PC-9 (cell line): ENCODE data around the gene CDH26. TPM values are rescaled to one million over a fixed set of nuclear protein-coding genes. Genes with fewer than 3 reads are reported as not detected.

ENCODE experiments used
- BruUV-seq: library from RNA; stranded (reverse); fragments of 400-500 nt; replicated peaks from 2 replicates; lab custom pipeline; 2021; lab: Mats Ljungman, UMichigan
- CTCF ChIA-PET: fragments of 300-600 bp; sonication (Branson Sonifier 250); formaldehyde crosslinking; loops from one replicate; lab custom pipeline; 2022; ENCODE audit warnings: antibody characterized with exemption; lab: Charles Lee
- POLR2A ChIA-PET: fragments of 300-600 bp; sonication (Branson Sonifier 250); formaldehyde crosslinking; loops from one replicate; lab custom pipeline; 2022; ENCODE audit warnings: antibody characterized with exemption; ENCODE audit not compliant: unreplicated experiment; lab: Charles Lee
- DNase-seq, 2 experiments: peaks; one replicate each; pipeline versions ENCODE4 v3.0.0 to v3.0.0-alpha.2; 2015 to 2022; ENCODE audit warnings: mixed read lengths in 1 of 2
- H2AFZ ChIP-seq: fragments of 200-600 bp; sonication (generic); 2 replicates; pipeline ENCODE4 v1.8.1; 2017; ENCODE audit warnings: antibody characterized with exemption
- H3F3A ChIP-seq: fragments of 200-600 bp; sonication (generic); 2 replicates; pipeline ENCODE4 v1.8.1; 2017; ENCODE audit warnings: antibody characterized with exemption, mild to moderate bottlenecking, low read depth; ENCODE audit not compliant: insufficient read depth
- H3K27ac ChIP-seq: fragments of 200-600 bp; sonication (generic); 2 replicates; pipeline ENCODE4 v1.6.1; 2016; ENCODE audit warnings: mixed run types
- H3K27me3 ChIP-seq: fragments of 200-600 bp; sonication (generic); 2 replicates; pipeline ENCODE4 v1.6.1; 2016; ENCODE audit warnings: low read depth, mixed run types; ENCODE audit not compliant: insufficient read depth
- H3K36me3 ChIP-seq: fragments of 200-600 bp; sonication (generic); 2 replicates; pipeline ENCODE4 v1.6.1; 2016; ENCODE audit warnings: low read depth, mixed run types
- H3K4me1 ChIP-seq: fragments of 200-600 bp; sonication (generic); replicated peaks from 2 replicates; pipeline ENCODE4 v1.6.1; 2016; ENCODE audit warnings: mixed run types; ENCODE audit not compliant: insufficient read depth
- H3K4me2 ChIP-seq: fragments of 200-600 bp; sonication (generic); 2 replicates; pipeline ENCODE4 v1.6.1; 2017; ENCODE audit warnings: mixed run types
- H3K4me3 ChIP-seq: fragments of 200-600 bp; sonication (generic); 2 replicates; pipeline ENCODE4 v1.6.1; 2016; ENCODE audit warnings: mixed run types
- H3K79me2 ChIP-seq: fragments of 200-600 bp; sonication (generic); 2 replicates; pipeline ENCODE4 v1.6.1; 2017; ENCODE audit warnings: low read depth, mixed run types
- H3K9me2 ChIP-seq: fragments of 200-600 bp; sonication (generic); 2 replicates; pipeline ENCODE4 v1.8.1; 2017; ENCODE audit warnings: mild to moderate bottlenecking; ENCODE audit not compliant: insufficient read depth
- H3K9me3 ChIP-seq: fragments of 200-600 bp; sonication (generic); 2 replicates; pipeline ENCODE4 v1.8.1; 2016; ENCODE audit warnings: low read depth; ENCODE audit not compliant: insufficient read depth
- H4K20me1 ChIP-seq: fragments of 200-600 bp; sonication (generic); 2 replicates; pipeline ENCODE4 v1.8.1; 2017; ENCODE audit not compliant: insufficient read depth
- EZH2 ChIP-seq: fragments of 200-600 bp; sonication (generic); IDR thresholded peaks from 2 replicates; pipeline ENCODE4 v1.8.0; 2017; ENCODE audit warnings: antibody characterized with exemption, low read depth
- intact Hi-C: fragments of 100-400 bp; cut with micrococcal nuclease; formaldehyde crosslinking; loops from one replicate; pipeline ENCODE4 v1.10.0; 2022; ENCODE audit not compliant: unreplicated experiment
- total RNA-seq: library from RNA; stranded (reverse); gene quantifications from 2 replicates; pipeline ENCODE4 v1.2.3, GENCODE V29; 2021
- TF ChIP-seq, protein P1 (sequence below): fragments of 200-600 bp; sonication (generic); conservative IDR thresholded peaks from 2 replicates; pipeline ENCODE4 v1.6.1; 2017; ENCODE audit warnings: mixed run types, antibody characterized with exemption, mild to moderate bottlenecking, moderate library complexity

Gene CDH26
- total RNA-seq, 1 experiment from 2014 or later: 1.1 TPM

DNA sequence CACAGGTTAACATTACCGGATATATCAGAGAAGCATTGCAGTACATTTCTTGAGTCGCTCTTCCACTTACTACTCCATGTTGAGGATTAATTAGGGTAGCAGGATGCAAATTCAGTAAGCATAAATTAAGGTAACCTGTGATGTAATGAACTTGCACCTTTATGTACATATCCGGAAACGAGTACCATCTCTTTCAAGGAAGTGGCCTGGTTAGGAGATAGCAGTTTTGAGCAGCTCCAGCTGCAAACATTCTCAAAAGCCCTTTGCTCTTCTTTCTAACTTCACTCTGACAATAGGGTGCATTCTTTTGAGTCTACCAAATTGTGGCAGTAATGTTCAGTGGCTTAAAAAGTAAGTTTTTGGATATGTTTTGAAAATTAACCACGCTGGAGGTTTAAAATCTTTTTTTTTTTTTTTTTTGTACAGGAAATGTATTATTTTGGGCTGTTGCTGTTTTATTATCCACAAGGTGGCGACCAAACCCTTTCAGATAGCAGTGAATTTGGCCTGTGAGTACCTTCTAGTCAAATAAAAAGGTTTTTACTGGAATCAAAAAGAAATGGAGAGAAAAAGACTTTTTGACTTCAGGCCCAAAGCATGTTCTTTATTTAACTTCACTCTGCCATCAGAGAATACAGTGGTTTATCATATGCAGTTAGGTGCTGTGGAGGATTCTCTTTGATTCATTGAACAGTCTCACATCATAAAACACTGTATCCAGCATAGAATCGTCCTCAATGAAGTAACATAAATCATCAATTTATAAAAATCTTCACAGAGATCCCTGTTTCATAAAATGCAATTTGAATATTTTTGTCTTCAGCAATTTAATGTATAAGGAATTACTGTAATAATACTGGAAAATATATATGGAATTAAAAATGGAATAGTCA lies 9.1 kb upstream of the CDH26 start:
- ChIA-PET CTCF (interaction anchor here (0.6 to 1.4 kb wide), 3 partner anchors 10 to 101 kb away, joined by 3 to 6 read pairs (median 4); no protein-coding TSS in a partner anchor), POLR2A (interaction anchor here (0.7 kb wide), 1 partner anchor 101 kb away, joined by 6 read pairs; no protein-coding TSS in a partner anchor)
- no peaks in the 10 kb centered on the region for H3K9me2 ChIP-seq
- H3K9me3 ChIP-seq: no peaks in the 10 kb centered on the region
- intact Hi-C loops: loop anchor here (1.0 to 10.0 kb wide), 4 partner anchors 101 to 354 kb away; no protein-coding TSS in a partner anchor
- BruUV-seq: no TSS peak
- peak overlapping the region; percentile 36; the same call in 1 of the 2 replicates for H3K27ac ChIP-seq
- H3F3A ChIP-seq: peaks cover 29% of the 10 kb centered on the region
- H3K36me3 ChIP-seq: 0 out of 2 replicates have a peak, but pooled peaks cover 3% of the 10 kb centered on the region
- TF ChIP-seq EZH2: no peak
- TF ChIP-seq, protein P1, sequence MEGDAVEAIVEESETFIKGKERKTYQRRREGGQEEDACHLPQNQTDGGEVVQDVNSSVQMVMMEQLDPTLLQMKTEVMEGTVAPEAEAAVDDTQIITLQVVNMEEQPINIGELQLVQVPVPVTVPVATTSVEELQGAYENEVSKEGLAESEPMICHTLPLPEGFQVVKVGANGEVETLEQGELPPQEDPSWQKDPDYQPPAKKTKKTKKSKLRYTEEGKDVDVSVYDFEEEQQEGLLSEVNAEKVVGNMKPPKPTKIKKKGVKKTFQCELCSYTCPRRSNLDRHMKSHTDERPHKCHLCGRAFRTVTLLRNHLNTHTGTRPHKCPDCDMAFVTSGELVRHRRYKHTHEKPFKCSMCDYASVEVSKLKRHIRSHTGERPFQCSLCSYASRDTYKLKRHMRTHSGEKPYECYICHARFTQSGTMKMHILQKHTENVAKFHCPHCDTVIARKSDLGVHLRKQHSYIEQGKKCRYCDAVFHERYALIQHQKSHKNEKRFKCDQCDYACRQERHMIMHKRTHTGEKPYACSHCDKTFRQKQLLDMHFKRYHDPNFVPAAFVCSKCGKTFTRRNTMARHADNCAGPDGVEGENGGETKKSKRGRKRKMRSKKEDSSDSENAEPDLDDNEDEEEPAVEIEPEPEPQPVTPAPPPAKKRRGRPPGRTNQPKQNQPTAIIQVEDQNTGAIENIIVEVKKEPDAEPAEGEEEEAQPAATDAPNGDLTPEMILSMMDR: peak; percentile 89
- H3K4me3 ChIP-seq: no peak overlapping the region
- H3K4me2 ChIP-seq: no peak overlapping the region; the same call in 1 of the 2 replicates
- H2AFZ ChIP-seq: no peak overlapping the region
- no peaks in the 10 kb centered on the region; the same call in 1 of the 2 replicates for H3K79me2 ChIP-seq
- peaks cover 28% of the 10 kb centered on the region for H3K4me1 ChIP-seq
- no peaks in the 10 kb centered on the region for H3K27me3 ChIP-seq
- peak; percentile 25 to 57 for DNase-seq
- H4K20me1 ChIP-seq: no peaks in the 10 kb centered on the region

DNA sequence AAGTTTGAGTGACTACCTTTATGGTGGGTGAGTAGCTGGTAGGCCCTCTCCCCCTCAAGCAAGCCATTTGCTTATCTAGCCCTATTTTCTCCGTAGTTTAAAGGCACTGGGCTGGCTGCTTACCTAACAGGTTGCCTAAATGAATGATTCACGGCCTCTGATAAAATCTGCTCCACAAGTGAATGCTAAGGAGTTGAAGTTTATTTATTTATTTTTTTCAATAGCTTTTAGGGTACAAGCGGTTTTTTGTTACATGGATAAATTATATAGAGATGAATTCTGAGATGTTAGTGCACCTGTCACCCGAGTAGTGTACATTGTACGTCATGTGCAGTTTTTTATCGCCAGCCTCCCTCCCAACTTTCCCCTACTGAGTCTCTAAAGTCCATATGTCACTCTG lies 8.3 kb upstream of the CDH26 start:
- Histone ChIP-seq H3K4me2 (peak overlapping the region; percentile 10; the same call in 1 of the 2 replicates), H3K4me3 (no peak overlapping the region), H3F3A (peaks cover 29% of the 10 kb centered on the region), H3K9me2 (no peaks in the 10 kb centered on the region), H3K4me1 (peaks cover 28% of the 10 kb centered on the region), H3K79me2 (no peaks in the 10 kb centered on the region; the same call in 1 of the 2 replicates), H3K9me3 (no peaks in the 10 kb centered on the region), H3K36me3 (0 out of 2 replicates have a peak, but pooled peaks cover 3% of the 10 kb centered on the region), H3K27me3 (no peaks in the 10 kb centered on the region), H4K20me1 (no peaks in the 10 kb centered on the region), H3K27ac (no peak overlapping the region), H2AFZ (no peak overlapping the region)
- TF ChIP-seq, protein P1: no peak
- TF ChIP-seq EZH2: no peak
- intact Hi-C loops: loop anchor here (1.0 to 10.0 kb wide), 4 partner anchors 100 to 355 kb away; no protein-coding TSS in a partner anchor
- CTCF ChIA-PET: interaction anchor here (1.1 kb wide), 1 partner anchor 100 kb away, joined by 4 read pairs; no protein-coding TSS in a partner anchor
- POLR2A ChIA-PET: interaction anchor here (0.7 kb wide), 1 partner anchor 100 kb away, joined by 6 read pairs; no protein-coding TSS in a partner anchor
- DNase-seq: peak in 1 of 2 experiments; percentile 63
- BruUV-seq: no TSS peak

DNA sequence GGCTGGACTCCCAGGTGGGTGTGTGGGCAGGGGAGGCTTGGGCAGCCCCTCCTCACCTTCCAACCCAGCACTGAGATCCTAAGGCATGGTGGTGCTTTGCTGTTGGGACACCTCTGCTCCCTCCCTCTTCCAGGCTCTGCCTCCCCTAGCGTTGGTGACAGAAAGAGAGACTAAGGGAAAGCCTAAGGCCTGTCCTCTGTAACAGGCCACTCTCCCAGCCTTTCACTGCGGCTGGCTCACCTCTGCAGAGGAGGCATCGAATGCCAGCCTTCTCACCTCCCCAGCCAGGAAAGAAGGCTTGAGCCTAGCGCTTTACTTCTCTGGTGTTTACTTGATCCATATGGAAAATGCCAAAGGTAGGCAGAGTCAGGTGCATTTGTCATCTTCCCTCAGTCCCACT lies 3.5 kb upstream of the CDH26 start:
- intact Hi-C loops: no loop called here
- Histone ChIP-seq H2AFZ (no peak overlapping the region), H4K20me1 (no peaks in the 10 kb centered on the region), H3K4me3 (no peak overlapping the region), H3K9me3 (no peaks in the 10 kb centered on the region), H3K27me3 (no peaks in the 10 kb centered on the region), H3K27ac (no peak overlapping the region), H3K79me2 (no peaks in the 10 kb centered on the region), H3K36me3 (0 out of 2 replicates have a peak, but pooled peaks cover 3% of the 10 kb centered on the region), H3K9me2 (no peaks in the 10 kb centered on the region), H3K4me2 (no peak overlapping the region), H3K4me1 (peaks cover 6% of the 10 kb centered on the region), H3F3A (peaks cover 5% of the 10 kb centered on the region; the same call in 1 of the 2 replicates)
- POLR2A ChIA-PET: no interaction called here
- CTCF ChIA-PET: interaction anchor here (1.4 kb wide), 1 partner anchor 95 kb away, joined by 5 read pairs; no protein-coding TSS in a partner anchor
- no TSS peak for BruUV-seq
- TF ChIP-seq EZH2: no peak
- TF ChIP-seq, protein P1: no peak
- DNase-seq: no peak
